OCI-LY1 (cell line): ENCODE data around the gene C11orf42.

ENCODE experiments used
- H2AFZ ChIP-seq: fragments of 200-600 bp; sonication (generic), shearing (Covaris generic); 2 replicates; pipeline ENCODE4 v1.6.0; 2014; ENCODE audit warnings: antibody characterized with exemption, mild to moderate bottlenecking, low read length
- H3F3A ChIP-seq: fragments of 200-600 bp; sonication (generic), shearing (Covaris generic); 2 replicates; pipeline ENCODE4 v1.6.0; 2014; ENCODE audit warnings: mild to moderate bottlenecking, antibody characterized with exemption, low read length, moderate library complexity; ENCODE audit not compliant: insufficient read depth
- H3K27ac ChIP-seq: fragments of 200-600 bp; sonication (generic); 2 replicates; pipeline ENCODE4 v1.5.1; 2014; ENCODE audit warnings: low read length, mixed run types, mild to moderate bottlenecking, low read depth; ENCODE audit not compliant: poor library complexity, severe bottlenecking
- H3K27me3 ChIP-seq: fragments of 200-600 bp; sonication (generic); 2 replicates; pipeline ENCODE4 v1.6.0; 2014; ENCODE audit warnings: antibody characterized with exemption, mild to moderate bottlenecking, low read length, moderate library complexity; ENCODE audit not compliant: insufficient read depth
- H3K36me3 ChIP-seq: fragments of 200-600 bp; sonication (generic); 2 replicates; pipeline ENCODE4 v1.6.1; 2014; ENCODE audit warnings: mild to moderate bottlenecking, antibody characterized with exemption, low read length, moderate library complexity, mixed read lengths; ENCODE audit not compliant: insufficient read depth
- H3K4me1 ChIP-seq: fragments of 200-600 bp; sonication (generic); 2 replicates; pipeline ENCODE4 v1.5.1; 2014; ENCODE audit warnings: mild to moderate bottlenecking, low read length, moderate library complexity; ENCODE audit not compliant: insufficient read depth, severe bottlenecking
- H3K4me2 ChIP-seq: fragments of 200-600 bp; sonication (generic), shearing (Covaris generic); 2 replicates; pipeline ENCODE4 v1.6.1; 2014; ENCODE audit warnings: low read length
- H3K4me3 ChIP-seq: fragments of 200-600 bp; sonication (generic); 2 replicates; pipeline ENCODE4 v1.5.1; 2014; ENCODE audit warnings: low read length, low read depth, mild to moderate bottlenecking, mixed read lengths; ENCODE audit not compliant: poor library complexity, severe bottlenecking
- H3K79me2 ChIP-seq: fragments of 200-600 bp; shearing (Covaris generic); 2 replicates; pipeline ENCODE4 v1.6.1; 2016; ENCODE audit warnings: mixed run types, low read length, mixed read lengths; ENCODE audit not compliant: insufficient read depth
- H3K9ac ChIP-seq: fragments of 200-600 bp; sonication (generic), shearing (Covaris generic); 2 replicates; pipeline ENCODE4 v1.6.1; 2014; ENCODE audit warnings: mild to moderate bottlenecking, low read length, mixed read lengths
- H3K9me2 ChIP-seq: fragments of 200-600 bp; sonication (generic), shearing (Covaris generic); 2 replicates; pipeline ENCODE4 v1.6.1; 2014; ENCODE audit warnings: low read depth, mild to moderate bottlenecking, low read length, mixed read lengths
- H3K9me3 ChIP-seq: fragments of 200-600 bp; shearing (Covaris generic); 2 replicates; pipeline ENCODE4 v1.6.1; 2014; ENCODE audit warnings: low read length, mixed read lengths
- H4K20me1 ChIP-seq: fragments of 200-600 bp; sonication (generic), shearing (Covaris generic); 2 replicates; pipeline ENCODE4 v1.6.0; 2016; ENCODE audit warnings: mild to moderate bottlenecking, low read length; ENCODE audit not compliant: insufficient read depth
- CTCF ChIP-seq: fragments of 200-600 bp; sonication (generic), shearing (Covaris generic); IDR thresholded peaks from 2 replicates; pipeline ENCODE4 v1.5.1; 2017; ENCODE audit warnings: mild to moderate bottlenecking, antibody characterized with exemption, low read length, moderate library complexity, mixed read lengths
- EZH2 ChIP-seq: fragments of 200-600 bp; sonication (generic), shearing (Covaris generic); IDR thresholded peaks from 2 replicates; pipeline ENCODE4 v1.8.0; 2017; ENCODE audit warnings: borderline replicate concordance, mixed run types, mild to moderate bottlenecking, antibody characterized with exemption, low read length, moderate library complexity, mixed read lengths

Gene C11orf42

DNA sequence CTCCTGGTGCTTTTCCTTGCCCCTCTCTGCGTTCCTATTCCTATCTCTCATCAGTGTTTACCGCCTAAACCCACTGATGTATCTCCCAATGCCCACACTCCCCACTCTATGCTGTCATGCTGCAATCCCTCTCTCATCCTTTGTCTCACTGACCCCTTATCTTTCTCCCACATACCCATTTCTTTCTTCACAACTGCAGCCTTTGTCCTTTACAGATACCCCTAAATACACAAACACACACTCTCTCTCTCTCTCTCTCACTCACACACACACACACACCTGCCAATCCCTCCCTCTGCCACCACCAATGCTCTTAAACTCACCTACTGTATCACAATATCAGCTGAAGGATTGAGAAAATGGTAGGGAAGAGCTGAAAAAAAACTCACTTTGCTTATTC lies 29.9 kb upstream of the C11orf42 start:
- no peaks in the 10 kb centered on the region for H3K9me3 ChIP-seq
- H2AFZ ChIP-seq: no peak overlapping the region
- H3K4me1 ChIP-seq: peaks cover 4% of the 10 kb centered on the region
- no peaks in the 10 kb centered on the region for H4K20me1 ChIP-seq
- H3K27me3 ChIP-seq: no peaks in the 10 kb centered on the region
- no peak overlapping the region for H3K27ac ChIP-seq
- H3K36me3 ChIP-seq: no peaks in the 10 kb centered on the region
- H3K9me2 ChIP-seq: no peaks in the 10 kb centered on the region
- H3F3A ChIP-seq: no peaks in the 10 kb centered on the region
- H3K4me2 ChIP-seq: no peak overlapping the region
- H3K79me2 ChIP-seq: no peaks in the 10 kb centered on the region
- H3K4me3 ChIP-seq: no peak overlapping the region
- H3K9ac ChIP-seq: no peak overlapping the region
- TF ChIP-seq CTCF: no peak
- TF ChIP-seq EZH2: no peak

- no peaks in the 10 kb centered on the region for H4K20me1 ChIP-seq
- H3K9me3 ChIP-seq: no peaks in the 10 kb centered on the region
- H3K36me3 ChIP-seq: no peaks in the 10 kb centered on the region
- H3F3A ChIP-seq: no peaks in the 10 kb centered on the region
- H2AFZ ChIP-seq: no peak overlapping the region
- no peaks in the 10 kb centered on the region for H3K27me3 ChIP-seq
- H3K79me2 ChIP-seq: no peaks in the 10 kb centered on the region
- H3K4me1 ChIP-seq: no peaks in the 10 kb centered on the region
- no peak overlapping the region for H3K27ac ChIP-seq
- no peak overlapping the region for H3K9ac ChIP-seq
- no peaks in the 10 kb centered on the region for H3K9me2 ChIP-seq
- no peak overlapping the region for H3K4me3 ChIP-seq
- TF ChIP-seq CTCF (no peak), EZH2 (no peak)
- H3K4me2 ChIP-seq: no peak overlapping the region
Observed at GRCh38 chr11:6191742-6192141, 13.6 kb upstream of the C11orf42 start.

GRCh38 chr11:6194065-6194581 lies 11.2 kb upstream of the C11orf42 start:
- no peak overlapping the region for H3K4me3 ChIP-seq
- H2AFZ ChIP-seq: no peak overlapping the region
- no peak overlapping the region for H3K9ac ChIP-seq
- no peaks in the 10 kb centered on the region for H3K27me3 ChIP-seq
- TF ChIP-seq CTCF: no peak
- TF ChIP-seq EZH2: no peak
- H3F3A ChIP-seq: no peaks in the 10 kb centered on the region
- no peak overlapping the region for H3K4me2 ChIP-seq
- H3K27ac ChIP-seq: no peak overlapping the region
- H3K9me3 ChIP-seq: no peaks in the 10 kb centered on the region
- H4K20me1 ChIP-seq: no peaks in the 10 kb centered on the region
- no peaks in the 10 kb centered on the region for H3K4me1 ChIP-seq
- H3K36me3 ChIP-seq: no peaks in the 10 kb centered on the region
- H3K9me2 ChIP-seq: no peaks in the 10 kb centered on the region
- no peaks in the 10 kb centered on the region for H3K79me2 ChIP-seq
